Measurements from ENCODE around the gene TMOD2. TPM values are rescaled to one million over a fixed set of nuclear protein-coding genes. Genes with fewer than 3 reads are reported as not detected.

The TMOD2 gene
- total RNA-seq, 1 donor from 2014 or later = 1.9 TPM

DNA sequence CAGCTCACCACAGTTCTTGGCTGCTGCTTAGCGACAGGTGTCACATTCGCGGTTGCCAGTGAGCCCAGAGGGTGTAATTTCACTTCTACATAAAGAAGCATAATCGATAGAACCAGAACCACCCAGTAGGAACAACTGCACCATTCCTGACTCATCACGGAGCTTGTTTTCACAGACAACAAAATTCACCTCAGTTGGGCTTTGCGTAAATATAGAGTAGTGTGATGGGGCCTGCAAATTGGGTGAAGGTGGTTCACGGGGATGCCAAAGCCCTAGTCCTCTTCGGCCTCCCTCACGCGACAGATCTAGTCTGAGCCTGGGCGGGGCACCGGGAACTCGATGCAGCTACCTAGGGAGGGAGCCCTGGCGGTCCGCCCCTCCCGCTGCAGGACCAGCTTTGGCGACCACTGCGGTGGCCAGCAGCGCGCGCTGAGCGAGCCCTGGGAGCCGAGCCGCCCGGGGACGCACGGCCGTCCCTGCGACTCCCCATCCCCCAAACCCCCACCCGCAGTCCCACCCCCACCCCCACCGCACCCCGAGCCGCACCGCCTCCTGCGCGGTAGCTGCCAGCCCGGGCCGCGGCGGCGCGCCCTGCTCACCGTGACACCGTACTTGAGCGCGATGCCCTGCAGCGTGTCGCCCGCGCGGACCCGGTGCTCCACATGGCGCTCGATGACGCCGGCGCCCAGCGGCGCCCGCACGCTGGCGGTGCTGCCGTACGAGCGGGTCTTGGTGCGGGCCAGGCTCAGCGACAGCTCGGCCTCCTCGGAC, 14.5 kb upstream of the TMOD2 start:
- TF ChIP-seq EZH2 (IDR thresholded peaks at IDR 0.05) = peak; percentile 79
- TF ChIP-seq EZH2phosphoT487 (IDR thresholded peaks at IDR 0.05) = peak; percentile 49
- TF ChIP-seq, protein P1, sequence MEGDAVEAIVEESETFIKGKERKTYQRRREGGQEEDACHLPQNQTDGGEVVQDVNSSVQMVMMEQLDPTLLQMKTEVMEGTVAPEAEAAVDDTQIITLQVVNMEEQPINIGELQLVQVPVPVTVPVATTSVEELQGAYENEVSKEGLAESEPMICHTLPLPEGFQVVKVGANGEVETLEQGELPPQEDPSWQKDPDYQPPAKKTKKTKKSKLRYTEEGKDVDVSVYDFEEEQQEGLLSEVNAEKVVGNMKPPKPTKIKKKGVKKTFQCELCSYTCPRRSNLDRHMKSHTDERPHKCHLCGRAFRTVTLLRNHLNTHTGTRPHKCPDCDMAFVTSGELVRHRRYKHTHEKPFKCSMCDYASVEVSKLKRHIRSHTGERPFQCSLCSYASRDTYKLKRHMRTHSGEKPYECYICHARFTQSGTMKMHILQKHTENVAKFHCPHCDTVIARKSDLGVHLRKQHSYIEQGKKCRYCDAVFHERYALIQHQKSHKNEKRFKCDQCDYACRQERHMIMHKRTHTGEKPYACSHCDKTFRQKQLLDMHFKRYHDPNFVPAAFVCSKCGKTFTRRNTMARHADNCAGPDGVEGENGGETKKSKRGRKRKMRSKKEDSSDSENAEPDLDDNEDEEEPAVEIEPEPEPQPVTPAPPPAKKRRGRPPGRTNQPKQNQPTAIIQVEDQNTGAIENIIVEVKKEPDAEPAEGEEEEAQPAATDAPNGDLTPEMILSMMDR (IDR thresholded peaks at IDR 0.05) = no peak
- H4K20me1 ChIP-seq (ENCODE audit: low read depth) = peaks cover 14% of the 10 kb centered on the region
- peak overlapping the region; percentile 97 for H3K4me2 ChIP-seq
- DNase-seq (ENCODE audit: low spot score) = peak; percentile 55
- no peaks in the 10 kb centered on the region for H3K36me3 Mint-ChIP-seq
- peaks cover 64% of the 10 kb centered on the region for H3K27me3 ChIP-seq
- H3K9me3 ChIP-seq (ENCODE audit: low read depth) = no peaks in the 10 kb centered on the region
- H3K4me3 ChIP-seq = peak overlapping the region; percentile 63
- no peak overlapping the region for H3K27ac Mint-ChIP-seq
- H3K79me2 ChIP-seq (ENCODE audit: low read depth) = no peaks in the 10 kb centered on the region
- peak overlapping the region; percentile 86 for H3K4me3 Mint-ChIP-seq
- peaks cover 40% of the 10 kb centered on the region for H3K4me1 Mint-ChIP-seq
- peak overlapping the region; percentile 82 for H2AFZ ChIP-seq (replicated peaks)
- H3K27ac ChIP-seq = no peak overlapping the region
- H3K36me3 ChIP-seq = no peaks in the 10 kb centered on the region
- no peaks in the 10 kb centered on the region for H3K9me3 Mint-ChIP-seq
- H3K4me1 ChIP-seq = peaks cover 5% of the 10 kb centered on the region
- peaks cover 18% of the 10 kb centered on the region for H3F3A ChIP-seq (ENCODE audit: low read depth)
- H3K9ac ChIP-seq = no peak overlapping the region
- H3K27me3 Mint-ChIP-seq (ENCODE audit: insufficient read depth, low read depth) = peaks cover 10% of the 10 kb centered on the region

DNA sequence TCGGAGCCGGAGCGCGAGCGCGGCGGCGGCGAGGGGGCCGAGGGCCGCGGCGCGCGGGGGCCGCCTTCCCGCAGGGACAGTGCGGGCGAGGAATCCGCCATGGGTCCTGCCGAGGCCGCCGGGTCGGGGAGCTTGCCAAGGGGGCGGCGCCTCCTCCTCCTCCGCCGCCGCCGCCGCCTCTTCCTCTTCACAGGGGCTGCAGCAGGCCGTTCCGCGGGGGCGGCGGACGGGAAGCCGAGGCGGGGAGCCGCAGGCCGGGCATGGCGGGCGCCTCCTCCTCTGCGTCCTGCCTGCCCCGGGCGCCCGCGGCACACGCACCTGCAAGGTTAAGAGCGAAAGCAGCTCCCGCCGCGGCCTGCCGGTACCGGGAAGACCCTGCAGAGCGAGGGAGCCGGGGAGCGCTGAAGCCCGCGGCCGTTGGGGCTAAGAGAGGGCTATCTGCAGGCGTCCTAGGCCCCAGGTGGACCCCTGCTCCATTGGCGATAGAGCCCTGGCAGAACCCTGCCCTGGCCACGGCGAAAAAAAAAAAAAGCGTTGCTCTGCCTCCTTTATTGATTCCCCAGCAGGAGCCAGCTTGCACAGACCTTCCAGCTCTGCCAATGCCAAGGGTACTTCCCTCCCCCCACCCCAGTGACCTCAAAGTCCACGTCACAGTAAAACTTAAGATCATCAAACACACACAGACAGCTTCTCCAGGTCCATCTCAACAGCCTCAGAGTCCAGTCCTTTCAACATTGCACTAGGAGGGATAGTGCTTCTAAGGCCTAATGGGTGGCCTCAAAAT, 13.7 kb upstream of the TMOD2 start, which contains the start of gene LYSMD2:
Gene LYSMD2 (minus strand): TSS at position 134 of the 784 bp plus-strand sequence. CDS start 33 bp downstream, at position 101.
- no peak within 1 kb of the TSS for H3K9ac ChIP-seq
- peaks cover 40% of the 10 kb centered on the region for H3K4me1 Mint-ChIP-seq

DNA sequence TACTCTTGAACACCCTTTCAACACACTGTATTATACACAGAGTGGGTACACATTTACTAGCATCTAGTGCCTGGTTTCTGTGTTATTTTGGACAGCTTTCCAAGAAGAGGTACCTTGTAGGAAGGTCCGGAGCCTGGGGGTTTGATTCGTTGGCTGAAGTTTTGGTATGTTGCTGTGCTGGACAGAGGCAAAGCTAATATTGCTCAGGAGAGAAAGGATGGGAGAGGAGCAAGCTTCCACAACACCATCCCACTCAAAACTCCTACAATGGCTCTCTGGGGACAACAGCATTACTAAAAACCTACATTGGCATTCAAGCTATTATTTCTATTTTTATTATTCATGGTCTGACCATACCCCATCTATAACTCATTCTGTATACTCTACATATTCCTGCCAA, 12.8 kb upstream of the TMOD2 start:
- no peaks in the 10 kb centered on the region for H3K9me3 Mint-ChIP-seq
- Histone ChIP-seq H3K9ac (no peak overlapping the region), H3K4me3 (no peak overlapping the region), H2AFZ (replicated peaks) (no peak overlapping the region), H3F3A (ENCODE audit: low read depth) (peaks cover 18% of the 10 kb centered on the region), H3K27ac (no peak overlapping the region), H3K4me1 (peaks cover 5% of the 10 kb centered on the region), H3K27me3 (peaks cover 68% of the 10 kb centered on the region), H3K9me3 (ENCODE audit: low read depth) (no peaks in the 10 kb centered on the region), H4K20me1 (ENCODE audit: low read depth) (peaks cover 14% of the 10 kb centered on the region), H3K4me2 (no peak overlapping the region), H3K79me2 (ENCODE audit: low read depth) (no peaks in the 10 kb centered on the region), H3K36me3 (no peaks in the 10 kb centered on the region)
- peaks cover 36% of the 10 kb centered on the region for H3K4me1 Mint-ChIP-seq
- TF ChIP-seq EZH2 (IDR thresholded peaks at IDR 0.05) (no peak), EZH2phosphoT487 (IDR thresholded peaks at IDR 0.05) (no peak)
- TF ChIP-seq, protein P1 (IDR thresholded peaks at IDR 0.05) = no peak
- peaks cover 15% of the 10 kb centered on the region for H3K27me3 Mint-ChIP-seq (ENCODE audit: insufficient read depth, low read depth)
- DNase-seq (ENCODE audit: low spot score) = no peak
- no peak overlapping the region for H3K27ac Mint-ChIP-seq
- H3K4me3 Mint-ChIP-seq = peak overlapping the region; percentile 86
- H3K36me3 Mint-ChIP-seq = no peaks in the 10 kb centered on the region

More for the DNA sequence above, 13.7 kb upstream of the TMOD2 start, which contains the start of gene LYSMD2:
- H3K27ac Mint-ChIP-seq = no peak within 1 kb of the TSS
- H3K27me3 ChIP-seq = peaks cover 64% of the 10 kb centered on the region
- H3K79me2 ChIP-seq (ENCODE audit: low read depth) = no peaks in the 10 kb centered on the region
- peak within 1 kb of the TSS; percentile 86 for H3K4me3 Mint-ChIP-seq
- no peaks in the 10 kb centered on the region for H3K9me3 ChIP-seq (ENCODE audit: low read depth)
- H4K20me1 ChIP-seq (ENCODE audit: low read depth) = peaks cover 14% of the 10 kb centered on the region
- no peaks in the 10 kb centered on the region for H3K36me3 ChIP-seq
- peak within 1 kb of the TSS; percentile 97 for H3K4me2 ChIP-seq
- peak within 1 kb of the TSS; percentile 82 for H2AFZ ChIP-seq (replicated peaks)
- H3K27ac ChIP-seq = no peak within 1 kb of the TSS
- peak within 1 kb of the TSS; percentile 63 for H3K4me3 ChIP-seq
- no peaks in the 10 kb centered on the region for H3K9me3 Mint-ChIP-seq
- peaks cover 18% of the 10 kb centered on the region for H3F3A ChIP-seq (ENCODE audit: low read depth)
- DNase-seq (ENCODE audit: low spot score) = peak; percentile 74
- H3K27me3 Mint-ChIP-seq (ENCODE audit: insufficient read depth, low read depth) = peaks cover 15% of the 10 kb centered on the region
- H3K36me3 Mint-ChIP-seq = no peaks in the 10 kb centered on the region
- TF ChIP-seq, protein P1 (IDR thresholded peaks at IDR 0.05) = no peak
- TF ChIP-seq EZH2phosphoT487 (IDR thresholded peaks at IDR 0.05) (peak; percentile 45), EZH2 (IDR thresholded peaks at IDR 0.05) (peak; percentile 78)
- peaks cover 5% of the 10 kb centered on the region for H3K4me1 ChIP-seq
